Uterus (tissue), 4 donors: ENCODE measurements around the gene ANKRD11. TPM values are rescaled to one million over a fixed set of nuclear protein-coding genes. Genes with fewer than 3 reads are reported as not detected.

Experiments used
- DNase-seq, 2 donors: peaks; one replicate each; pipeline ENCODE4 v3.0.0-alpha.2; 2019 to 2020
- H3K27ac ChIP-seq, 2 donors: fragments of 200-600 bp; sonication (generic); 1 replicate in 1 of 2; 2 replicates in 1 of 2; pipeline ENCODE4 v1.5.1; 2016 to 2018
- H3K27me3 ChIP-seq, 2 donors: fragments of 200-600 bp; sonication (generic); one replicate each; pipeline ENCODE4 v1.5.1; 2018 to 2019; ENCODE audit warnings: control low read depth in 1 of 2
- H3K36me3 ChIP-seq, 2 donors: fragments of 200-600 bp; sonication (generic); one replicate each; pipeline ENCODE4 v1.5.1; 2019; ENCODE audit warnings: control low read depth in 1 of 2
- H3K4me1 ChIP-seq, 2 donors: fragments of 200-600 bp; sonication (generic); one replicate each; pipeline ENCODE4 v1.5.1; 2018 to 2019; ENCODE audit warnings: control low read depth in 1 of 2
- H3K4me3 ChIP-seq, 2 donors: fragments of 200-600 bp; sonication (generic); 1 replicate in 1 of 2; 2 replicates in 1 of 2; pipeline ENCODE4 v1.5.1; 2018 to 2019; ENCODE audit warnings: mild to moderate bottlenecking in 1 of 2
- H3K9me3 ChIP-seq, 2 donors: fragments of 200-600 bp; sonication (generic); one replicate each; pipeline ENCODE4 v1.5.1; 2019; ENCODE audit warnings: control low read depth in 1 of 2
- CTCF ChIP-seq, 4 experiments: fragments of 200-600 bp in 2 of 4; fragments of 450-650 bp in 2 of 4; sonication (generic) in 2 of 4; IDR thresholded peaks; one replicate each; pipeline ENCODE4 v1.5.1; 2016 to 2019; ENCODE audit warnings: antibody characterized with exemption in 4 of 4, mild to moderate bottlenecking in 2 of 4, moderate library complexity in 1 of 4
- POLR2A ChIP-seq, 2 donors: fragments of 450-650 bp; IDR thresholded peaks; one replicate each; pipeline ENCODE4 v1.6.1; 2016; ENCODE audit warnings: antibody characterized with exemption in 2 of 2, mild to moderate bottlenecking in 1 of 2, moderate library complexity in 1 of 2
- intact Hi-C: fragments of 100-400 bp; cut with DNase I; formaldehyde crosslinking; loops from one replicate; pipeline ENCODE4 v1.15.1; 2023; ENCODE audit warnings: low total_unique reads
- total RNA-seq, 4 donors: library from RNA; depleted of rRNA in 3 of 4; stranded (reverse); fragments of >200 nt in 3 of 4; gene quantifications; one replicate each; pipeline versions ENCODE4 v1.1.0 to v1.2.4, GENCODE V29; 2014 to 2023
- donor health status: DM: yes; HTN: yes; CAD: no.

Gene ANKRD11
- total RNA-seq, 4 donors from 2014 or later, result 20.5 to 182 (median 45.5) TPM

- Histone ChIP-seq H3K9me3 (no peaks in the 10 kb centered on the region), H3K27me3 (no peaks in the 10 kb centered on the region), H3K27ac (no peak overlapping the region), H3K36me3 (no peaks in the 10 kb centered on the region), H3K4me1 (no peaks in the 10 kb centered on the region), H3K4me3 (no peak overlapping the region)
- intact Hi-C loops, result no loop called here
- TF ChIP-seq POLR2A (IDR thresholded peaks at IDR 0.05) (no peak), CTCF (IDR thresholded peaks at IDR 0.05) (no peak)
- no peak for DNase-seq
These were observed 35.0 kb upstream of the ANKRD11 start for GRCh38 chr16:89525146-89525913.

- DNase-seq, result no peak
- no peak overlapping the region for H3K27ac ChIP-seq
- intact Hi-C loops, result no loop called here
- no peaks in the 10 kb centered on the region for H3K4me1 ChIP-seq
- TF ChIP-seq POLR2A (IDR thresholded peaks at IDR 0.05), result no peak
- TF ChIP-seq CTCF (IDR thresholded peaks at IDR 0.05), result no peak
- H3K4me3 ChIP-seq, result no peak overlapping the region
- no peaks in the 10 kb centered on the region for H3K36me3 ChIP-seq
- H3K27me3 ChIP-seq, result no peaks in the 10 kb centered on the region
- no peaks in the 10 kb centered on the region for H3K9me3 ChIP-seq
These were observed 33.5 kb upstream of the ANKRD11 start for GRCh38 chr16:89523680-89524344.

GRCh38 chr16:89522287-89522686, 31.9 kb upstream of the ANKRD11 start:
- Histone ChIP-seq H3K9me3 (no peaks in the 10 kb centered on the region), H3K36me3 (no peaks in the 10 kb centered on the region)

GRCh38 chr16:89519881-89520280, 29.5 kb upstream of the ANKRD11 start:
- DNase-seq, result no peak
- H3K9me3 ChIP-seq, result no peaks in the 10 kb centered on the region
- intact Hi-C loops, result no loop called here
- no peaks in the 10 kb centered on the region for H3K4me1 ChIP-seq
- no peak for TF ChIP-seq POLR2A (IDR thresholded peaks at IDR 0.05)
- H3K36me3 ChIP-seq, result no peaks in the 10 kb centered on the region
- no peaks in the 10 kb centered on the region for H3K27me3 ChIP-seq
- H3K4me3 ChIP-seq, result no peak overlapping the region
- no peak overlapping the region for H3K27ac ChIP-seq

More at GRCh38 chr16:89522287-89522686, 31.9 kb upstream of the ANKRD11 start:
- intact Hi-C loops, result no loop called here
- Histone ChIP-seq H3K27ac (no peak overlapping the region), H3K4me1 (no peaks in the 10 kb centered on the region), H3K27me3 (no peaks in the 10 kb centered on the region), H3K4me3 (no peak overlapping the region)
- DNase-seq, result no peak
- TF ChIP-seq CTCF (IDR thresholded peaks at IDR 0.05) (no peak), POLR2A (IDR thresholded peaks at IDR 0.05) (no peak)

GRCh38 chr16:89517128-89517527, 26.8 kb upstream of the ANKRD11 start:
- TF ChIP-seq POLR2A (IDR thresholded peaks at IDR 0.05) (no peak), CTCF (IDR thresholded peaks at IDR 0.05) (no peak)
- no peaks in the 10 kb centered on the region for H3K36me3 ChIP-seq
- no peaks in the 10 kb centered on the region for H3K27me3 ChIP-seq
- no peaks in the 10 kb centered on the region for H3K9me3 ChIP-seq
- no peak overlapping the region for H3K4me3 ChIP-seq
- H3K4me1 ChIP-seq, result no peaks in the 10 kb centered on the region
- H3K27ac ChIP-seq, result no peak overlapping the region
- no peak for DNase-seq
- intact Hi-C loops, result no loop called here
